Osteoblast (primary cell): ENCODE results near the gene DCST2. TPM values are rescaled to one million over a fixed set of nuclear protein-coding genes. Genes with fewer than 3 reads are reported as not detected.

Experiments
- DNase-seq: peaks from one replicate; pipeline ENCODE4 v3.0.0; 2011; ENCODE audit warnings: low spot score, mixed read lengths; ENCODE audit not compliant: insufficient read length; ENCODE audit errors: missing footprints
- H2AFZ ChIP-seq: 2 replicates; pipeline ENCODE4 v1.6.0; 2011; ENCODE audit warnings: mild to moderate bottlenecking, low read length
- H3K27ac ChIP-seq: 2 replicates; pipeline ENCODE4 v1.5.1; 2011; ENCODE audit warnings: mild to moderate bottlenecking, low read depth, low read length, moderate library complexity
- H3K27me3 ChIP-seq: 2 replicates; pipeline ENCODE4 v1.6.0; 2012; ENCODE audit warnings: mild to moderate bottlenecking, control low read depth, inconsistent platforms, low read length, moderate library complexity; ENCODE audit not compliant: insufficient read depth
- H3K36me3 ChIP-seq: 2 replicates; pipeline ENCODE4 v1.5.1; 2011; ENCODE audit warnings: mild to moderate bottlenecking, low read length, control low read depth, moderate library complexity; ENCODE audit not compliant: insufficient read depth
- H3K4me1 ChIP-seq: 2 replicates; pipeline ENCODE4 v1.5.1; 2011; ENCODE audit warnings: mild to moderate bottlenecking, low read length, control low read depth, moderate library complexity; ENCODE audit not compliant: insufficient read depth
- H3K4me2 ChIP-seq: 2 replicates; pipeline ENCODE4 v1.6.0; 2011; ENCODE audit warnings: mild to moderate bottlenecking, low read length; ENCODE audit not compliant: insufficient read depth
- H3K4me3 ChIP-seq: fragments of 200-600 bp; sonication (generic); 3 replicates; pipeline ENCODE4 v1.5.1; 2012; ENCODE audit warnings: mild to moderate bottlenecking, low read length, inconsistent platforms; ENCODE audit not compliant: insufficient read depth
- H3K79me2 ChIP-seq: 2 replicates; pipeline ENCODE4 v1.6.0; 2012; ENCODE audit warnings: mild to moderate bottlenecking, low read length, control low read depth, inconsistent platforms; ENCODE audit not compliant: insufficient read depth
- H3K9me3 ChIP-seq: 2 replicates; pipeline ENCODE4 v1.5.1; 2011; ENCODE audit warnings: low read depth, low read length, control low read depth
- H4K20me1 ChIP-seq: 2 replicates; pipeline ENCODE4 v1.6.0; 2012; ENCODE audit warnings: mild to moderate bottlenecking, low read length, control low read depth; ENCODE audit not compliant: insufficient read depth
- CTCF ChIP-seq: IDR thresholded peaks from 2 replicates; pipeline ENCODE4 v1.5.1; 2011; ENCODE audit warnings: mild to moderate bottlenecking, low read depth, low read length, moderate library complexity; ENCODE audit errors: extremely low read depth
- total RNA-seq: library from RNA; depleted of rRNA; stranded (reverse); fragments of >200 nt; gene quantifications from 2 replicates; pipeline ENCODE4 v1.2.3, GENCODE V29; 2012

The DCST2 gene
- total RNA-seq, 1 donor, result not detected

DNA sequence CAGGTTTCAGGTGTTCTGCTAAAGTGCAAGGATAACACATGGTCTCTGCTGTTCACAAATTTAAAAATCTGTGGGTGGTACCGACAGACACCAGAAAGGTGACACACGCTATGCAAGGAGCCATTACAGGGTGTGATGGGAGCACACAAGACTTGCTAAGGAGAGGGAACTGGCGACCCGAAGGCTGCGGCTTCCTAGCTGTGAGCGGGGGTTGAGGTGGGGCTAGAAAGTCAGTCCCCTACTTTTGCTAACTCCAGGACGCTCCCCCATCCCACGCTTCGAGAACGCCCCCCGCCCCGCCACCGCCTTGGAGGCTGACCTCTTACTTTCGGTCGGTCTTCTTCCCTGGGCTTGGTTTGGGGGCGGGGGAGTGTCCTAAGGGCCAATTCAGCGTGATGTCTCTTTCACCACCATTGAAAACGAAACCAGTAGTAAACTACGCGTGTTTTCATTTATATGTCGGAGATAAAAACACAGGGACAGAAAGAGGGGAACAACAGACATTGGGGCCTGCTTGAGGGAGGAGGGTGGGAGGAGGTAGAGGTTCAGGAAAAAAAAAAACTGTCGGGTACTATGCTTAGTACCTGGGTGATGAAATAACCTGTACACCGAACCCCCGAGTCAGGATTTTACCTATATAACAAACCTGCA, 58.0 kb downstream of the DCST2 start:
- Histone ChIP-seq H3K27me3 (no peaks in the 10 kb centered on the region), H3K36me3 (peaks cover 9% of the 10 kb centered on the region), H3K79me2 (peaks cover 37% of the 10 kb centered on the region), H3K4me1 (peaks cover 41% of the 10 kb centered on the region), H3K9me3 (no peaks in the 10 kb centered on the region), H3K4me2 (peak overlapping the region; percentile 99), H4K20me1 (no peaks in the 10 kb centered on the region), H3K4me3 (peak overlapping the region; percentile 79), H2AFZ (peak overlapping the region; percentile 89), H3K27ac (peak overlapping the region; percentile 97)
- no peak for TF ChIP-seq CTCF
- peak; percentile 72 for DNase-seq

DNA sequence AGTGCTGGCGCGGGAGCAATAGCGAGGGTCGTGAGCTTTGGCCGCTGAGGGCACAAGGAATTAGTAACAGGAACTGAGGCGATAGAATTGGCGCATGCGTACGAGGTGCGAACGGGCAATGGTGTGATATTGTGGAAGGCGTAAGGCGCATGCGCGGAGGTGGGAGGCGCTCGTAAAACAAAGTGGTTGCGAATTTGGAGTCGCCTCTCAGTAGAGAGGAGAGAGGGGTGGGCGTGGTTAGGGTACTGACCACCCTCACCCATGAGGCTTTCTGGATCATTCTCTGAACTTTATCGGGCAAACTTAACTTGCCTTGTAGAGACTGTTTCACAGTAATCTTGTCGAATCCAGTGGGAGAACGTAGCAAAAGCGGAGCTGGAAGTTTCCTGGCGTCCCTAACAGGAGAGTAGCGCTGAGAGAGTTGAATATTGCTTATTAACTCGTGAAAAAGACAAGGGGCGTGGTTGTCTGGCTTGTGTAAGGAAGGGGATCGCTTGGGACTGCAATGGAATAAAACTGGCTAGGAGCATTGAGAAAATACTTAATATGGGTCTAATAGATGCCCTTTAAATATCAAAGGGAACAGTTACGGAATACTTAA, 58.7 kb downstream of the DCST2 start:
- Histone ChIP-seq H3K27ac (peak overlapping the region; percentile 97), H3K4me1 (peaks cover 46% of the 10 kb centered on the region), H3K4me2 (peak overlapping the region; percentile 99), H3K4me3 (peak overlapping the region; percentile 79), H3K79me2 (peaks cover 44% of the 10 kb centered on the region), H3K9me3 (no peaks in the 10 kb centered on the region), H4K20me1 (no peaks in the 10 kb centered on the region), H3K36me3 (peaks cover 9% of the 10 kb centered on the region), H3K27me3 (no peaks in the 10 kb centered on the region), H2AFZ (peak overlapping the region; percentile 89)
- no peak for TF ChIP-seq CTCF
- peak; percentile 93 for DNase-seq

DNA sequence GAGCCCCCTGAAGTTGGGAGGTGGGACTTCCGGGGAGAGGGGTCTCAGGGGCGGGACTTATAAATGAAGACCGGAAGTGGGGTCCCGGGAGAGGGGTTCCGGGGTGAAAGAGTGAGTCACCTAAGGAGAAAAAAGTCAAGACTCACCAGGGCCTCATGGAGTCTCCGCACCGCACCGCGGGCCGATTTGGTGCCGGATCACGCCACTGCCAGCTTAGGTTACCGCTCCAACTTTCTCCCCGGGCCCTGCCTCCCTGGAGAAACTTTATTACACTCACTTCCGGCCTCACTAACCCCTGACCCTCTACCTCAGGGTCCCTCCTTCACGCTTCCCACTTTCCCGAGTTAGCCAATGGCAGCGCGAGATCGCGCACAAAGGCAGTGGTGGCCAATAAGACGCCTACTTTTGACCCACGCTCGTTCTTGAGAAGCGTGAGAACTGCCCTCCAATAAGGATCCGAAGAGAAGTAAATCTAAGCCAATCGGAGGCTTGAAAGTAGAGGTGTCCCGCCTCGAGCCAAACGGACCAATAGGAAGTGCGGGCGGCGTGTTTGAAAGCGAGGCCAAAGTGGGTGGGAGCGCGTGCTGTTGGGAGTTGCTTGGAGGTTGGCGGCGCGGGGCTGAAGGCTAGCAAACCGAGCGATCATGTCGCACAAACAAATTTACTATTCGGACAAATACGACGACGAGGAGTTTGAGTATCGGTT, 59.3 kb downstream of the DCST2 start, which contains the start of gene CKS1B:
TSS of gene CKS1B (plus strand) at position 580 of the 706 bp plus-strand sequence. CDS start at position 645, 65 bp downstream.
- Histone ChIP-seq H3K4me1 (peaks cover 48% of the 10 kb centered on the region), H3K4me3 (peak within 1 kb of the TSS; percentile 79), H3K79me2 (peaks cover 47% of the 10 kb centered on the region)

More for the DNA sequence above, 59.3 kb downstream of the DCST2 start, which contains the start of gene CKS1B:
- Histone ChIP-seq H4K20me1 (peaks cover 4% of the 10 kb centered on the region), H3K27ac (peak within 1 kb of the TSS; percentile 97), H2AFZ (peak within 1 kb of the TSS; percentile 89), H3K9me3 (no peaks in the 10 kb centered on the region), H3K4me2 (peak within 1 kb of the TSS; percentile 99), H3K27me3 (no peaks in the 10 kb centered on the region), H3K36me3 (peaks cover 9% of the 10 kb centered on the region)
- peak; percentile 97 for DNase-seq
- no peak for TF ChIP-seq CTCF
